Raji (cell line): ENCODE data around the gene PDGFC.

Source experiments
- POLR2A ChIP-seq: IDR thresholded peaks from 2 replicates; pipeline ENCODE4 v1.6.1; 2011; ENCODE audit warnings: low read depth, low read length, control low read depth; ENCODE audit not compliant: insufficient read depth

The PDGFC gene, protein sequence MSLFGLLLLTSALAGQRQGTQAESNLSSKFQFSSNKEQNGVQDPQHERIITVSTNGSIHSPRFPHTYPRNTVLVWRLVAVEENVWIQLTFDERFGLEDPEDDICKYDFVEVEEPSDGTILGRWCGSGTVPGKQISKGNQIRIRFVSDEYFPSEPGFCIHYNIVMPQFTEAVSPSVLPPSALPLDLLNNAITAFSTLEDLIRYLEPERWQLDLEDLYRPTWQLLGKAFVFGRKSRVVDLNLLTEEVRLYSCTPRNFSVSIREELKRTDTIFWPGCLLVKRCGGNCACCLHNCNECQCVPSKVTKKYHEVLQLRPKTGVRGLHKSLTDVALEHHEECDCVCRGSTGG

DNA sequence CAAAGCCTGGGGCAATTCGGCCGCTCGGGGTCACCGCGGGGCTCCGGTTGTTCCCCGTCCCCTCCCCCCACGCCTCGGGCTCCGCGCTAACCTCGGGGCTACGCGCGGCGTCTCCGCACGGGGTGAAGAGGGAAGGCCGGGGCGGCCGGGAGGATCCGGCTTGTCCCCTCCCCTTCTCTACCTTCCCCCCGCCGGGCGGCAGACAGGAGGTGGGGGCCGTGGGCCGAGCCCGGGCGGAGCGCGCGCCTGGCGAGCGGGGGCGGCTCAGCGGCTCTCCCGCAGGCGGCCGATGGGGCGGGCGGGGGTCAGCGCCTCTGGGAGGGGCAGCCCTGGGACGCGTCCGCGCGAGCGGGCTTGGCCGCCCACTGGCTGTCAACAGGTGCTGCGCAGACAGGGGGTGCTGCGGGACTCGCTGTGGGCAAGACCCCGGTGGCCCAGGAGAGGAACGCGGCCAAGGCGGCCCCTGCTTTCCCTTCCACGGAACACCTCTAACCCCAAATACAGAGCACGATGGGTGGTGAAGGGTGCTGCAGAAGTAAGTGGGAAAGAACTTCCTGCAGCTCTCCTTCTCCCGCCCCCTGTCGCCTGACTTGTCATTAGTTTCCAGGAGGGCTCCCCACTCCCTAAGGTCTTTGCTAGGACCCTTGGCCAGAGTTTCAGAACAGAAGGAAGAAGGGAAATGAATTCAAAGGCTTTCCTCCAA, at the start of gene PDGFC:
Gene PDGFC (minus strand): TSS at position 124 of the 703 bp plus-strand sequence. CDS start 896 bp downstream, outside the sequence.
- TF ChIP-seq POLR2A: no peak

DNA sequence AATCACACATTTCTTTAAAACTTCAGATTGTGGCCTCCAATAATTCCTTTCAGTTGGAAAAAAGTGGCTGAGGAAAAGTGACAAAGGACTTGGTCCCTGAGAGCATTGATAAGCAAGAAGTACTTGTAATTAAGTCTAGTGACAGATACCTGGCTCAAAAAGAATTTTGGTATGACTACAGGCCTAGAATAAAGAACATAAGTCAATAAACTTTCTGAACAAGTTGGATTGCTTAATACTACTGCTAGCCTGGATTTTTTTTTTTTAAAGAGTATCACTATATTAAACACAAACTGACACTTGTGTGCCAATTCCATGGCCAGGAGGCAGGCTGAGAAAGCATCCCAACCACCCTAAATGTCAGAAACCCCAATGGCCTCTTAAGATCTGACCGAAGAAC, 49.3 kb upstream of the PDGFC start:
- TF ChIP-seq POLR2A: no peak

DNA sequence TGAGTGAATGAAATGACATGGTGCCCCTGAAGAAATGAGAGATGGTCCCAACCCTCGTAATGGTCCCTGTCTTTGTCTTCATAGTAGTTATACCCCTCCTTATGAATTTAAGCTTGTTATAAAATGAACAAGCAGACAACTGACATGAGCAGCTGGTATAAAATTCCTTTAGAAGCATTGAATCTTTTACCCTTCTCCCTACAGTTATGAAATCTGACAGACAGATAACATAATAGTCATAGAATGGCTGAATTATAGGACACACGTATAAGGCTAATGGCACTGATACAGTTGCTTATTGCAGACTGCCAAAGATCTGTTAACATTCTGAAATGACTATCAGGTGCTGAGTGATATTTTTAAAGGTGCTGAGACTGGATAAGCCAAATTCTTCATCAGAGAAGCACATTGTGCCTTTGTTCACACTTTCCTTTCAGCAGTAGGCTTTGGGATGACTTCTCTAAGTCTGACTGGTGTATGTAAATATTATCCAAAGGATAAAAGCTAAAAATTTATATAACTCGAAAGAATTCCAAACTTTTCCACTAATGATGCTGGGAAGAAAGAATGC, 47.4 kb upstream of the PDGFC start:
- TF ChIP-seq POLR2A: no peak

DNA sequence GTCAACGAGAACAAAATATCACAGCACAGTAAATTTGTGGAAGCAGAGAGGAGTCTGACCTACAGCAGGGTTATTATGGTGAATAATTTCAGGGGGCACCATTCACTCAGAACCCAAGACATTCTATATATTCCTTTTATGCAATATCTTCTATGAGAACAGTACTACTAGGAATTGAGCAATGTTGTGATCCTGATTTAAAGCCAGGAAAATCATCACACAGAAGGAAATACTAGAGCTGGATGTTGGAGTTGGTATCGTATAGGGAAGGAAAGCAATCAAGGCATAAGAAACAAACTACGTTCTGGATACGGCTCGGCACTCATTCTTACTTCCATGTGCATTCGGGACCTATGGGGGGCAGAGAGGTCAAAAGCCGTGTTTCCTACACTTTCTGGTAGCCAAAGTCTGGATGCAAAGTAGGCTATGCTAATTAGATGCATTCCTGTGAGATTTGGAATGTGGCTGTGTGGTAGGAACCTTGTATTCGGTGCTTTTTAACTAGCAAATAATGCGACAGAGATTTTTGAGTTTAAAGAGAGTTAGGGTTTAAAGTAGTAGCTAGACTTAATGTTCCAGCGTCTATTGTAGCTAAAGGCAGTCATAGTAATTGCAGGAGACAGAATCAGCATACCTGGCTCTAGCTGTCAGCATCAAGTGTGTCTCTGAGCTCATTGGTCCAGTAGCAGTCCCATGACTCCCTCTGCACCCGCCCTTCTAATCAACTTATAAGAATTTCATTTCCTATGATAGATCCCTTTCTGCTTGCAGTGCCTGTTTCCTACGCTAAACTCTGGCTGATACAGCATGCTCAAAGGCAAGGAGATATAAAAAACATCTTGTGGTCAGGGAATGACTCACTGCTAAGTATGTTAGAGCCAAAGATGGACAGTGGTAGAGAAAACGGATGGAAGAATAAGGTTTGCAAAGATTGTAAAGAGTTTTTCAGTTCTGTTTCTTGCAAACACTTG, 43.3 kb upstream of the PDGFC start:
- TF ChIP-seq POLR2A: no peak

DNA sequence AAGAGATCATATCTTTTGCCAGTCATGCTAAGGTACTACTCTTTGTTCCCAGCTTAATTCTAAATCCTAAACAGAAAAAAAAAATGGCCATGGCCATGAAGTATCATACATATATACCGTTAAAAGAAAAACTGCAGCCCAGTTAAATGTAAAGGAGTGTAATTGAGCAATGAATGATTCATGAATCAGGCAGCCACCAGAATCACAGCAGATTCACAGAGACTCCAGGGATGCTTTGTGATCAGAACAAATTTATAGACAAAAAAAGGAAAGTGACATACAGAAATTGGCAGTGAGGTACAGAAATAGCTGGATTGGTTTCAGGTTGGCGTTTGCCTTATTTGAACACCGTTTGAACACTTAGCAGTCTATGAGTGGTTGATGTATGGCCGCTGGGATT, 42.1 kb upstream of the PDGFC start:
- TF ChIP-seq POLR2A: no peak

DNA sequence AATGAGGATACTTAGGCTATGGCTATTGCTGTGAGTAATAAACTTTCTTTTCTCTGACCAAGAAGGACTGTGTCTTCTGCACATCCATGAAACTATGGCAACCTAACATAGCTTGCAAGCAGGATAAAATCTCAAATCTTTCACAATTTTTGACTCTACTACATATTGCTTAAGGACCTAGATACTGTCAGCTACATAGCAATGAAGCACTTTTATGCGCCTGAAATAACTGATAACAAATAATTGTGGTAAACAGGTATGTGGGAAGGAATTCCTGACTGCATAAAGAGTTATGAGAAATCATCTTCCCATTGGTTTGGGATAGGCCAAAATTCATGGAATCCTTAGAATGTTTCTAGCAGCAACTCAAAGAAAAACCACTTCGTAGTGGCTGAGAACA, 41.2 kb upstream of the PDGFC start:
- TF ChIP-seq POLR2A: no peak

DNA sequence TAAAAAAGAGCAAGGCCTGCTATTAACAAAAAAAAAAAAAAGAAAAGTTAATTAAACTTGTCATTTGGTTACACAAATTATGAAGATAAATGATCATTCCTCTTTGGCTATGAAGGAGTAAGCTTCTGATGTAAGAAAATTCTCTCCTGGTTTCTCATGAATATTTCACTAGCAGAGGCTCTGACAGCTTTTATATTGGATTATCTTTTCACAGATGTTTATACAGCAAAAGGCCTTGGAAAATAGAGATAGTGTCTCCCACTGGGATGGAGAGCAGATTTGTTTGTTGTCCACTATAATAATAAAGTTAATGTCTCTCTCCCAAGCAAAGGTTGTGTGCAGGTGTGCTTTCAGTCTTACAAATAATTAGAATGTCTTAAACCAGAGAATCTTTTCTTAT, 40.7 kb upstream of the PDGFC start:
- no peak for TF ChIP-seq POLR2A

DNA sequence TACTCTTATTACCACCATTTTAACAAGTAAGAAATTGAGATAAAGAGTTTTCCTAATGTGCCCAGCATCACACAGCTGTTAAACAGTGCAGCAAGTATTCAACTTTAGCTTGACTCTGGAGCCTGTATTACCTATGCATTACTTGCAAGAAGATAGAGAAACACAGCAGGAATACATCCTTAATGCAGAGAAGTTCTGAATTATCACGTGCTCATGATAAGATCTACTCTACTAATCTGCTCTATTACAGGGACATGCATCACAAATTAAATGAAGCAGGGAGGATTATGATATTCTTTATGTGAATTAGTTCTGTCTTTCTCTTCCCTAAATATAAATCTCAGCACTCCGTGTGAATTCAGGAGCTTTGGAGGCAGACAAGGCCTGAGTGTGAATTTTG, 39.0 kb upstream of the PDGFC start:
- no peak for TF ChIP-seq POLR2A

DNA sequence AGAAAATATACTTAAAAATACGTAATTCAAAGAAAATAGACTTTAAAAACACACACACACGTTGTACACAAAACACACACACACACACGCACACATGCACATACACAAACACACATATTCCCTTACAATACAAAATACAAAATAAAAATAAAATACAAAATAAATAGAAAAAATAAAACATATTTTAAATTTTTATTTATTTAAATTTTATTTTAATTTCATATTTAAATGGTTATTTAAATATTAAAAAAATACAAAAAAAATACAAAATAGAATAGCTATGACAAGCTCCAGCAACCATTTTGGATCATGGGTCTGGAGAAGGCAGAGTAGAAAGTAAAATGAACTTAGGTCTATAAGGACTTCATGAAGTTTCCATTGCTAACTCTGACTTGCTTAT, 34.2 kb upstream of the PDGFC start:
- TF ChIP-seq POLR2A: no peak

DNA sequence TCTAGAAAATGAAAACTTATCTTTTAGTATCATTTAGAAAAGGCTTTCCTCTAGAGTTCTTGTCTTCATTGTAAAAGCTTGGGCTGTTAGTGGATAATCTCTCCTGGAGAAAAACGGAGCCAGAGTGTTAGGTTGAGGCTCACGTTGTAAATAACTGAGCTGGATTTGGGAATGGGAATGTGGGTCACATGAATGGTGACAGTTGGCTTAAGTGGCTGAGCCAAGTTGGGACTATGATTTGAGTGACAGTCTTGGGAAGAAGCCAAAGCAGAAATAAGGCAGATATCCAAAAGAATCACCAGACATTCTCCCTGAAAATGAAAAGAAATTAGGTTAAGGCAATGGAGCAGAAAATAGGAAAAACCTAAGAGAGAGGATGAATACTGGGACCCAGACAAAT, 33.6 kb upstream of the PDGFC start:
- no peak for TF ChIP-seq POLR2A

DNA sequence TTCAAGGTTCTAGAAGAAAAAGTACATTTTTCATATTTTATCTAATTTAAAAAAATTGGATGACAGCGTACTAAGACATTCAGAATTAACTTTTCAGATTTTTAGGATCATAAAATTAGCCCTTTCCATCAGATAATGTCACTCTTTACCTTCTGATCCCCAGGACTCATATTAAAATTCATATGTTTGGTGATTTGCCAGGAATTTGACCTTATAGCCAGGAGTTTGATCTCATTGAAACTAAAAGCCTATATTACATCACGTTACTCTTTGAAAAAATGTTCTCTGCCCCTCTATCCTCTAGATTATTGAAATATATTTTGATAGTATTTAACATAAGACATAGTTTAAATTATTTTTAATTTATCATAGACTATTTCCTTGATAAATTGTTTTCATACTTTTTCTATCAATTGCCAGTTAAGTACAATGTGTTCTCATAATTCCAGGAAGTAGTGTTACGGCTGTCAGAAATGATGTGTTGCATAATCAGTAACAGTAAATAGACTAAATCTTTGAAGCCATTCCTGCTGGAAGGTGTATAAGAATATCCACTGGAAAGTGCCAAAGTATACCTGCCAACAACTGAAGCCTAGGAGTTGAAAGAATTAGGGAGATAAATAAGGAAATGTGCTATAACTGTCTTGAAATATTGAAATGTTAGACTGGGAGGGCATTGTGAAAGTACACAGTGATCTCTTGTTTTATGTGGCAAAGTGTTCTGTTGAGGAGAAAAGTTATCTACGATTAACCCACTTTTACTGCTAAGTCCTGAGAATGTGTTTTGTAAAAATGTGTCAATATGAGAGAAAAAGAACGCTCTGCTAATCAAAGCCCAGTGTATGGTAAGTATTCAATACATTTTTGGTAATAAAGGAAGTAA, 32.9 kb upstream of the PDGFC start:
- TF ChIP-seq POLR2A: no peak

DNA sequence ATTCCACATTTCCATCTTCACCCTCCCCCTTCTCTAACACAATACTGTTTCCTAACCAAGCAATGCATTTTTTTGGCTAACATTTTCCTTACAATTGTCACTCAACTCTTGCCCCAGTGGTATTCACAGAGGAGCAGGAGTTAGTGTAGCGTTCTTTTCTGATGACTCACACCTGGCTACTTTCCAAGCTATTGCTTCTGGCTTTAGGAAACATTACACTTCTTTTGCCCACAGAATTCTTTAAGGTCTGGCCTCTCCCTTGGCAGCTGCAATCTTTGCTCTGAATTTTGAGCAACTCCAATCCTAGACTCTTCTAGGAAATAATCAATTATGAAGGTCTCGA, 27.5 kb upstream of the PDGFC start:
- no peak for TF ChIP-seq POLR2A

DNA sequence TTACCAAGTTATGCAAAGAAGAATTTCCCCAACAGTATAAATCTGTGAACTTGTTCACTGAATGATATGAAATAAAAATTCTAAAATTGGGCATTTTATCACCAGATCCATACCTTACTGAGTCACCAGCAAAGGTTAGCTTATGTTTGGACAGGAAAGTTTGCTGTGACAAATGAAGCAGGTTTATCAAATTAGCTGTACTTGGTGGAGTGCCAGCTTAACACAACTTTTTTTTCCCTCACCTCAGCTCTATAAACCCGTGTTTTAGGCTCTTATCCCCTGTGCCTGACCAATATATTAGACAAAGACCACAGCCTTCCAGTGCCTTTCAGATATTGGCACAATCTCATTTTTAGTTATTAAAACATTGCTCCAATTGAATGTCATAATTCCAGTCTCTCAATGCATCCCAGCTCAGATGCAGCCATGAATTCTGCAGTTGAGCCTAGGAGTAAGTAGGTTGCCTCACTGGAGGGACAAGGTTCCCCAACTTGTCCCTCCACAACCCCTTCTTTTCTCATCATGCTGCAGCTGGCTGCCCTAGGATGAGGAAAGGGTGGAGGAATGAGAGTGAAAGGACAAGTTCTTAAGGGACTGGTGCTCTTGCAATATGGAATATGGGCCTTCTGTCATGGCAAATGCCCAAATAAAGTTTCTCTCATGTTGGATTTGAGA, 27.0 kb upstream of the PDGFC start:
- no peak for TF ChIP-seq POLR2A

DNA sequence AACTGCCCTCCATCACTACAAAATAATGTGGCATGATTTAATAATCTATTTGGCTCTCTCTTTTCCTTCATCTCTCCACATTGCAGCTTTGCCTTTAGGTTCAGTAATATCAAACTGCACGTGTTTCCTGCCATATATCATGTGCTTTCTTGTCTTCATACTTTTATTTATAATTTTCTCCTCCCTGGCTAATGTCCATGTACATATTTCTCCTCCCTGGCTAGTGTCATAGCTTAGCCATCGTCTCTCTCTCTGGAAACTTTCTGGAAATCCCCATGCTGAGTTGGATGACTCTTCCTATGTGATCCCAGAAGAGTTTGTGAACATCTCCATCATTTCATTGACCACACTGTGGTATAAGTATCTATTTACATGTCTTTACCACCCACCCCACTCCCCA, 21.3 kb upstream of the PDGFC start:
- no peak for TF ChIP-seq POLR2A
